ENCODE results near the gene RALGPS2.

DNA sequence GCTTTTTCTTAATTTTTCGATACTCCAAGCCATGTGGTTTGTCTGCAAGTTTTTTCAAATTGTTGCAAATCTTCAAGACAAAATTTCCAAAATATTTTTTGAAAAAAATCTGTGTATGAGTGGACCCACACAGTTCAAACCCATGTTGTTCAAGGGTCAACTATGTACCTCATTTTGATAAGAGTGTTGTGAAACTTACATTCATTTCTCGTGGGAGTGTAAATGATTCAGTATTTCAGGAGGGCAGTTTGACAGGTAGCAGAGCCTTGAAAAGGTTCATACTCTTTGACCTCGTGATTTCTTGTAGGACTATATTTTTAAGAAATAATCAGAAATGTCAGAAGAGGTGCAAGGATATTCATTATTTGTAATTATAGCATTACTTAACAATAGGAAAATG is 77.8 kb downstream of the RALGPS2 start:
- TF ChIP-seq SNAI2 (CRISPR knock-in tag; IDR thresholded peaks at IDR 0.05) = no peak
- TF ChIP-seq RARB (CRISPR knock-in tag; IDR thresholded peaks at IDR 0.05) = no peak
- no peak for TF ChIP-seq ZFP30 (CRISPR knock-in tag; IDR thresholded peaks at IDR 0.05)
- no peak for TF ChIP-seq ARNTL (CRISPR knock-in tag; IDR thresholded peaks at IDR 0.05; ENCODE audit: borderline replicate concordance, low read depth)
- TF ChIP-seq OSR1 (CRISPR knock-in tag; IDR thresholded peaks at IDR 0.05) = no peak
- TF ChIP-seq, protein P1, sequence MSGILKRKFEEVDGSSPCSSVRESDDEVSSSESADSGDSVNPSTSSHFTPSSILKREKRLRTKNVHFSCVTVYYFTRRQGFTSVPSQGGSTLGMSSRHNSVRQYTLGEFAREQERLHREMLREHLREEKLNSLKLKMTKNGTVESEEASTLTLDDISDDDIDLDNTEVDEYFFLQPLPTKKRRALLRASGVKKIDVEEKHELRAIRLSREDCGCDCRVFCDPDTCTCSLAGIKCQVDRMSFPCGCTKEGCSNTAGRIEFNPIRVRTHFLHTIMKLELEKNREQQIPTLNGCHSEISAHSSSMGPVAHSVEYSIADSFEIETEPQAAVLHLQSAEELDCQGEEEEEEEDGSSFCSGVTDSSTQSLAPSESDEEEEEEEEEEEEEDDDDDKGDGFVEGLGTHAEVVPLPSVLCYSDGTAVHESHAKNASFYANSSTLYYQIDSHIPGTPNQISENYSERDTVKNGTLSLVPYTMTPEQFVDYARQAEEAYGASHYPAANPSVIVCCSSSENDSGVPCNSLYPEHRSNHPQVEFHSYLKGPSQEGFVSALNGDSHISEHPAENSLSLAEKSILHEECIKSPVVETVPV (CRISPR knock-in tag; IDR thresholded peaks at IDR 0.05) = no peak
- no peak for TF ChIP-seq ISL1 (CRISPR knock-in tag; IDR thresholded peaks at IDR 0.05)
- no peak for TF ChIP-seq ZFP3 (CRISPR knock-in tag; IDR thresholded peaks at IDR 0.05)
- TF ChIP-seq ZNF8 (CRISPR knock-in tag; IDR thresholded peaks at IDR 0.05) = no peak
- TF ChIP-seq GLIS3 (CRISPR knock-in tag; IDR thresholded peaks at IDR 0.05) = no peak
- no peak for TF ChIP-seq TCF4 (CRISPR knock-in tag; IDR thresholded peaks at IDR 0.05; ENCODE audit: borderline replicate concordance)
